B cell (primary cell): ENCODE data around the gene RAB3A. TPM values are rescaled to one million over a fixed set of nuclear protein-coding genes. Genes with fewer than 3 reads are reported as not detected.

Experiments used
- ATAC-seq: fragments of 200-7000 bp; cut with Tn5 transposase; one replicate; pipeline ENCODE4 v1.10.0; 2021; ENCODE audit warnings: low read depth, mild to moderate bottlenecking, moderate number of reproducible peaks, moderate library complexity
- CTCF ChIA-PET: fragments of 350-600 bp; sonication (Branson Sonifier 250); formaldehyde crosslinking; loops from one replicate; lab custom pipeline; 2021; ENCODE audit warnings: antibody characterized with exemption, inconsistent platforms; lab: Charles Lee
- POLR2A ChIA-PET: fragments of 350-600 bp; sonication (Branson Sonifier 250); formaldehyde crosslinking; loops from one replicate; lab custom pipeline; 2021; ENCODE audit warnings: antibody characterized with exemption; lab: Charles Lee
- DNase-seq: peaks from one replicate; pipeline ENCODE4 v3.0.0; 2013
- H2AFZ ChIP-seq: 2 replicates; pipeline ENCODE4 v1.6.1; 2012; ENCODE audit warnings: mild to moderate bottlenecking, low read depth, low read length; ENCODE audit not compliant: insufficient read depth, poor library complexity, severe bottlenecking
- H3K27ac ChIP-seq, 2 donors: 1 replicate in 1 of 2; 2 replicates in 1 of 2; pipeline ENCODE4 v1.5.1; 2012 to 2013; ENCODE audit warnings: low read length in 2 of 2, mild to moderate bottlenecking in 2 of 2, moderate library complexity in 1 of 2
- H3K27me3 ChIP-seq, 4 experiments: fragments of 200-600 bp in 1 of 4; sonication (generic) in 1 of 4; replicated peaks in 1 of 4; 1 replicate in 2 of 4; 2 replicates in 2 of 4; pipeline versions ENCODE4 v1.6.1 to v1.7.0; 2013 to 2016; ENCODE audit warnings: low read length in 3 of 4, mild to moderate bottlenecking in 2 of 4, mixed read lengths in 1 of 4, moderate library complexity in 1 of 4; ENCODE audit not compliant: insufficient read depth in 4 of 4, control insufficient read depth in 3 of 4; ENCODE audit errors: control extremely low read depth in 1 of 4
- H3K36me3 ChIP-seq, 2 experiments: replicated peaks in 1 of 2; 1 replicate in 1 of 2; 2 replicates in 1 of 2; pipeline versions ENCODE4 v1.6.1 to v1.7.1; 2013; ENCODE audit warnings: low read length in 1 of 2; ENCODE audit not compliant: insufficient read depth in 2 of 2, control insufficient read depth in 1 of 2; ENCODE audit errors: control extremely low read depth in 1 of 2, extremely low read depth in 1 of 2
- H3K4me1 ChIP-seq, 2 donors: fragments of 200-600 bp in 1 of 2; sonication (generic) in 1 of 2; 1 replicate in 1 of 2; 2 replicates in 1 of 2; pipeline versions ENCODE4 v1.5.1 to v1.6.1; 2013 to 2017; ENCODE audit warnings: low read length in 2 of 2; ENCODE audit not compliant: control insufficient read depth in 2 of 2, insufficient read depth in 2 of 2
- H3K4me2 ChIP-seq: replicated peaks from 2 replicates; pipeline ENCODE3; 2012; ENCODE audit warnings: mild to moderate bottlenecking, low read depth, low read length; ENCODE audit not compliant: poor library complexity, severe bottlenecking
- H3K4me3 ChIP-seq, 5 experiments: fragments of 200-600 bp in 1 of 5; sonication (generic) in 1 of 5; 1 replicate in 3 of 5; 2 replicates in 2 of 5; pipeline versions ENCODE4 v1.5.1 to v1.7.0; 2011 to 2016; ENCODE audit warnings: low read length in 4 of 5, mild to moderate bottlenecking in 4 of 5, low read depth in 2 of 5, control low read depth in 1 of 5, moderate library complexity in 1 of 5; ENCODE audit not compliant: insufficient read depth in 1 of 5; ENCODE audit errors: control extremely low read depth in 1 of 5, extremely low read depth in 1 of 5
- H3K79me2 ChIP-seq: fragments of 200-600 bp; sonication (generic); one replicate; pipeline ENCODE4 v1.6.0; 2016; ENCODE audit warnings: low read length; ENCODE audit not compliant: control insufficient read depth, insufficient read depth
- H3K9ac ChIP-seq: fragments of 200-600 bp; sonication (generic); 2 replicates; pipeline ENCODE4 v1.6.1; 2017; ENCODE audit warnings: mild to moderate bottlenecking, low read length, moderate library complexity
- H3K9me3 ChIP-seq, 3 donors: one replicate each; pipeline versions ENCODE4 v1.6.1 to v1.7.1; 2013; ENCODE audit warnings: low read length in 2 of 3; ENCODE audit not compliant: control insufficient read depth in 2 of 3, insufficient read depth in 1 of 3; ENCODE audit errors: control extremely low read depth in 1 of 3
- H4K20me1 ChIP-seq: 2 replicates; pipeline ENCODE4 v1.6.0; 2012; ENCODE audit warnings: mild to moderate bottlenecking, low read length; ENCODE audit not compliant: insufficient read depth, control insufficient read depth, poor library complexity, severe bottlenecking
- H3K27ac Mint-ChIP-seq: one replicate; pipeline ENCODE4 v1.8.0; 2021; ENCODE audit warnings: mixed read lengths
- H3K27me3 Mint-ChIP-seq: one replicate; pipeline ENCODE4 v1.8.0; 2021; ENCODE audit warnings: mixed read lengths
- H3K4me1 Mint-ChIP-seq: one replicate; pipeline ENCODE4 v1.8.0; 2021; ENCODE audit warnings: mixed read lengths
- H3K4me3 Mint-ChIP-seq: one replicate; pipeline ENCODE4 v1.8.0; 2021; ENCODE audit warnings: mixed read lengths
- H3K9me3 Mint-ChIP-seq: one replicate; pipeline ENCODE4 v1.8.0; 2022; ENCODE audit warnings: mixed read lengths; ENCODE audit not compliant: insufficient read depth
- EZH2 ChIP-seq: IDR thresholded peaks from 2 replicates; pipeline ENCODE4 v1.6.1; 2012; ENCODE audit warnings: borderline replicate concordance, low read depth, mild to moderate bottlenecking, moderate library complexity, low read length; ENCODE audit not compliant: insufficient read depth, poor library complexity, severe bottlenecking
- WGBS: methylation state at CpG from one replicate; pipeline ENCODE4 v1.1.5; 2013; ENCODE audit warnings: missing lambda C conversion rate; ENCODE audit not compliant: insufficient coverage; 5-methylcytosine and 5-hydroxymethylcytosine counted together
- intact Hi-C: fragments of 100-400 bp; cut with micrococcal nuclease; formaldehyde crosslinking; loops from one replicate; pipeline ENCODE4 v1.10.0; 2022
- polyA plus RNA-seq: library from polyadenylated mRNA; depleted of rRNA; stranded (reverse); fragments of >200 nt; gene quantifications from 2 replicates; pipeline ENCODE4 v1.2.3, GENCODE V29; 2012
- total RNA-seq, 2 donors: library from RNA; stranded (reverse); fragments of 120-200 nt in 1 of 2; gene quantifications; 1 replicate in 1 of 2; 2 replicates in 1 of 2; pipeline versions ENCODE4 v1.2.3 to v1.2.4, GENCODE V29; 2013 to 2022
- TF ChIP-seq, protein P1 (sequence below): fragments of 200-600 bp; IDR thresholded peaks from one replicate; pipeline ENCODE4 v1.8.0; 2022; ENCODE audit warnings: antibody characterized with exemption, mild to moderate bottlenecking

Gene RAB3A
- total and polyA plus RNA-seq, 2 donors (not counting 1 experiment from before 2014, with no cell fraction given), result 7.7 to 10.4 TPM

DNA sequence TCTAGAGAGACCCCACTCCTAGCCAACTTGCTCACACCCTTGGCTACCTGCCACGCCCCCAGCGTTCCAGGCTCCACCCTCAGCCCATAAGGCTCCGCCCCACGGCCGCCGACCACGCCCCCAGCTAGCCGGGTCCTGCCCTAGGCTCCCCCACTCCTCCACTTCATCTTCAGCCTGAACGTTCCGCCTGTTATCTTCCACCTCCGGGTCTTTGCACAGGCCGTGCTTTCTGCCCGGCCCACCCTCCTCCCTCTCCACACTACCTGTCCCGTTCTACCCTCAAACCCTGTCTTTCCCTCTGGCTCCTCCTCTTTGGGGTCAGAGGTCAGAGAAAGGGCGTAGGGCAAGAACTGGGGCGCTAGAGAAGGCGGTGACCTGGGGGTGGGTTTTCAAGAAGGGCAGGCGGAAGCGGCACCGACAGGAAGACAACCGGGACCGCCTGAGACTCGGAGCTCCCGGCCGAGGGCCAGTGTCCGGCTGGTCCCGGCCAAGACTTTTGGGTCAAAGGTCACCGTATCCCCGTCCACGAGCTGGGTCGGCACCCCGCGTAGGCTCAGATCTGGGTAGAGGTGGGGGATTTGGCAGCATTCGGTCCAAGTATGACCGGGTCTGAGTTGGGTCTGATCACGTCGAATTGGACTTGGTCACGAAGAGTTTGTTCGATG, 20.1 kb upstream of the RAB3A start:
- ATAC-seq (no peak), DNase-seq (peak; percentile 48)
- H3K9me3 Mint-ChIP-seq, result no peaks in the 10 kb centered on the region
- ChIA-PET CTCF (interaction anchor here (0.5 to 1.9 kb wide), 12 partner anchors 14 to 359 kb away, joined by 3 to 10 read pairs (median 3); a partner anchor contains a TSS), POLR2A (interaction anchor here (0.6 to 1.4 kb wide), 7 partner anchors 9 to 72 kb away, joined by 3 to 6 read pairs (median 3); partner anchors contain the start of gene PIK3R2)
- H3K27me3 Mint-ChIP-seq, result peaks cover 49% of the 10 kb centered on the region
- Histone ChIP-seq H3K9ac (peak overlapping the region; percentile 65), H3K79me2 (no peaks in the 10 kb centered on the region), H4K20me1 (peaks cover 3% of the 10 kb centered on the region), H3K4me3 (peak overlapping the region; percentile 21 to 68 (median 46)), H3K4me2 (peak overlapping the region; percentile 98), H3K27ac (no peak overlapping the region), H3K4me1 (peaks cover 29 to 36% of the 10 kb centered on the region in 2 donors), H3K36me3 (no peaks in the 10 kb centered on the region), H2AFZ (peak overlapping the region; percentile 7), H3K27me3 (peaks cover 0 to 81% (median 39%) of the 10 kb centered on the region in 4 experiments), H3K9me3 (peaks cover 0 to 38% (median 0%) of the 10 kb centered on the region in 3 donors)
- no peak for TF ChIP-seq EZH2
- TF ChIP-seq, protein P1, sequence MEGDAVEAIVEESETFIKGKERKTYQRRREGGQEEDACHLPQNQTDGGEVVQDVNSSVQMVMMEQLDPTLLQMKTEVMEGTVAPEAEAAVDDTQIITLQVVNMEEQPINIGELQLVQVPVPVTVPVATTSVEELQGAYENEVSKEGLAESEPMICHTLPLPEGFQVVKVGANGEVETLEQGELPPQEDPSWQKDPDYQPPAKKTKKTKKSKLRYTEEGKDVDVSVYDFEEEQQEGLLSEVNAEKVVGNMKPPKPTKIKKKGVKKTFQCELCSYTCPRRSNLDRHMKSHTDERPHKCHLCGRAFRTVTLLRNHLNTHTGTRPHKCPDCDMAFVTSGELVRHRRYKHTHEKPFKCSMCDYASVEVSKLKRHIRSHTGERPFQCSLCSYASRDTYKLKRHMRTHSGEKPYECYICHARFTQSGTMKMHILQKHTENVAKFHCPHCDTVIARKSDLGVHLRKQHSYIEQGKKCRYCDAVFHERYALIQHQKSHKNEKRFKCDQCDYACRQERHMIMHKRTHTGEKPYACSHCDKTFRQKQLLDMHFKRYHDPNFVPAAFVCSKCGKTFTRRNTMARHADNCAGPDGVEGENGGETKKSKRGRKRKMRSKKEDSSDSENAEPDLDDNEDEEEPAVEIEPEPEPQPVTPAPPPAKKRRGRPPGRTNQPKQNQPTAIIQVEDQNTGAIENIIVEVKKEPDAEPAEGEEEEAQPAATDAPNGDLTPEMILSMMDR, result no peak
- intact Hi-C loops, result loop anchor here (1.0 to 2.0 kb wide), 3 partner anchors 20 to 71 kb away; partner anchors contain the start of genes PIK3R2 and RAB3A
- peak overlapping the region; percentile 71 for H3K27ac Mint-ChIP-seq
- peak overlapping the region; percentile 91 for H3K4me3 Mint-ChIP-seq
- peaks cover 36% of the 10 kb centered on the region for H3K4me1 Mint-ChIP-seq
- 11% methylated on average over 38 of the region's 39 CpGs for WGBS
